Endodermal cell (in vitro differentiated cells): ENCODE data around the gene SYAP1. TPM values are rescaled to one million over a fixed set of nuclear protein-coding genes. Genes with fewer than 3 reads are reported as not detected.
A peak's percentile ranks its signal among the peaks of the same experiment; 100 is the strongest.

ENCODE experiments used
- DNase-seq: peaks from one replicate; pipeline ENCODE4 v3.0.0-alpha.2; 2017
- H3K27ac ChIP-seq: 2 replicates; pipeline ENCODE4 v1.5.1; 2013; ENCODE audit warnings: mild to moderate bottlenecking, low read depth, low read length, moderate library complexity
- H3K27me3 ChIP-seq: 2 replicates; pipeline ENCODE4 v1.6.1; 2013; ENCODE audit warnings: mild to moderate bottlenecking, low read length, moderate library complexity; ENCODE audit not compliant: insufficient read depth, control insufficient read depth, poor library complexity, severe bottlenecking
- H3K36me3 ChIP-seq: 2 replicates; pipeline ENCODE4 v1.7.0; 2013; ENCODE audit warnings: mild to moderate bottlenecking, low read length, moderate library complexity; ENCODE audit not compliant: control insufficient read depth, insufficient read depth
- H3K4me1 ChIP-seq: one replicate; pipeline ENCODE4 v1.7.0; 2013; ENCODE audit warnings: low read length; ENCODE audit not compliant: control insufficient read depth, insufficient read depth
- H3K4me3 ChIP-seq: 2 replicates; pipeline ENCODE4 v1.5.1; 2013; ENCODE audit warnings: mild to moderate bottlenecking, low read length, moderate library complexity
- H3K9ac ChIP-seq: 2 replicates; pipeline ENCODE4 v1.6.1; 2013; ENCODE audit warnings: mild to moderate bottlenecking, low read length, moderate library complexity; ENCODE audit not compliant: poor library complexity, severe bottlenecking; ENCODE audit errors: extremely low read depth
- H3K9me3 ChIP-seq: 2 replicates; pipeline ENCODE4 v1.6.1; 2013; ENCODE audit warnings: mild to moderate bottlenecking, low read length, moderate library complexity; ENCODE audit not compliant: control insufficient read depth
- H3K27ac Mint-ChIP-seq: 2 replicates; pipeline ENCODE4 v1.8.0; 2020; ENCODE audit warnings: mixed read lengths
- H3K27me3 Mint-ChIP-seq: 2 replicates; pipeline ENCODE4 v1.8.0; 2021; ENCODE audit warnings: mild to moderate bottlenecking, mixed read lengths; ENCODE audit not compliant: insufficient read depth
- H3K36me3 Mint-ChIP-seq: 2 replicates; pipeline ENCODE4 v1.8.0; 2020; ENCODE audit warnings: low read depth, mixed read lengths
- H3K4me1 Mint-ChIP-seq: 2 replicates; pipeline ENCODE4 v1.8.0; 2020; ENCODE audit warnings: mixed read lengths
- H3K4me3 Mint-ChIP-seq: 2 replicates; pipeline ENCODE4 v1.8.0; 2020; ENCODE audit warnings: mild to moderate bottlenecking, moderate library complexity, mixed read lengths
- H3K9me3 Mint-ChIP-seq: 2 replicates; pipeline ENCODE4 v1.8.0; 2020; ENCODE audit warnings: mild to moderate bottlenecking, mixed read lengths
- WGBS, 2 experiments: methylation state at CpG; one replicate each; pipeline versions ENCODE4 v1.1.5 to v1.1.7; 2013; ENCODE audit warnings: missing lambda C conversion rate in 2 of 2, mixed read lengths in 1 of 2; ENCODE audit not compliant: insufficient coverage in 1 of 2, insufficient read length in 1 of 2; 5-methylcytosine and 5-hydroxymethylcytosine counted together
- total RNA-seq, 2 donors: library from RNA; stranded (reverse); fragmentation: NEBNext Ultra II Directional in 1 of 2; extraction: Animal tissue kit (Norgen Biotek cat#: 25700) in 1 of 2; gene quantifications; 2 replicates in 1 of 2; 3 replicates in 1 of 2; pipeline ENCODE4 v1.2.1, GENCODE V29; 2021
- TF ChIP-seq, protein P1 (sequence below): fragments of 200-600 bp; sonication (generic); conservative IDR thresholded peaks from 2 replicates; pipeline ENCODE4 v1.5.0; 2021; ENCODE audit warnings: antibody characterized with exemption, mild to moderate bottlenecking

The SYAP1 gene
- total RNA-seq, 2 donors from 2014 or later = 22.4 to 40.6 TPM

DNA sequence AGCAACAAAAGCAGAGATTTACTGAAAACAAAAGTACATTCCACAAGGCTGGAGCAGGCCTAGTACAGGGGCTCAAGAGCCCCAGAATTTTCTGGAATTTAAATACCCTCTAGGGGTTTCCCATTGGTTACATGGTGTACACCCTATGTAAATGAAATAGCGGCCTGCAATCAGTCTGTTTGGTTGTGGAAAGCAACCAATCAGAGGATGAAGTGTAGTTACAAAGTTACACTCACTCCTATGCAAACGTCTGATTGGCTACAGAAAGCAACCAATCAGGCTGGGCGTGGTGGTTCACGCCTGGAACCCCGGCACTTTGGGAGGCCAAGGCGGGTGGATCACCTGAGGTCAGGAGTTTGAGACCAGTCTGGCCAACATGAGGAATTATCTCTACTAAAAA lies 53.0 kb downstream of the SYAP1 start:
- Mint-ChIP-seq H3K4me1 (peaks cover 7% of the 10 kb centered on the region), H3K9me3 (peaks cover 5% of the 10 kb centered on the region), H3K36me3 (no peaks in the 10 kb centered on the region), H3K27me3 (no peaks in the 10 kb centered on the region), H3K27ac (peak overlapping the region; percentile 100), H3K4me3 (no peak overlapping the region)
- WGBS, 2 experiments = 91 to 96% methylated on average over 5 to 6 of the region's 6 CpGs
- DNase-seq = peak; percentile 79
- Histone ChIP-seq H3K36me3 (no peaks in the 10 kb centered on the region), H3K27me3 (no peaks in the 10 kb centered on the region), H3K27ac (peak overlapping the region; percentile 97), H3K4me1 (no peaks in the 10 kb centered on the region), H3K9me3 (no peaks in the 10 kb centered on the region), H3K9ac (peak overlapping the region; percentile 89), H3K4me3 (no peak overlapping the region)
- TF ChIP-seq, protein P1, sequence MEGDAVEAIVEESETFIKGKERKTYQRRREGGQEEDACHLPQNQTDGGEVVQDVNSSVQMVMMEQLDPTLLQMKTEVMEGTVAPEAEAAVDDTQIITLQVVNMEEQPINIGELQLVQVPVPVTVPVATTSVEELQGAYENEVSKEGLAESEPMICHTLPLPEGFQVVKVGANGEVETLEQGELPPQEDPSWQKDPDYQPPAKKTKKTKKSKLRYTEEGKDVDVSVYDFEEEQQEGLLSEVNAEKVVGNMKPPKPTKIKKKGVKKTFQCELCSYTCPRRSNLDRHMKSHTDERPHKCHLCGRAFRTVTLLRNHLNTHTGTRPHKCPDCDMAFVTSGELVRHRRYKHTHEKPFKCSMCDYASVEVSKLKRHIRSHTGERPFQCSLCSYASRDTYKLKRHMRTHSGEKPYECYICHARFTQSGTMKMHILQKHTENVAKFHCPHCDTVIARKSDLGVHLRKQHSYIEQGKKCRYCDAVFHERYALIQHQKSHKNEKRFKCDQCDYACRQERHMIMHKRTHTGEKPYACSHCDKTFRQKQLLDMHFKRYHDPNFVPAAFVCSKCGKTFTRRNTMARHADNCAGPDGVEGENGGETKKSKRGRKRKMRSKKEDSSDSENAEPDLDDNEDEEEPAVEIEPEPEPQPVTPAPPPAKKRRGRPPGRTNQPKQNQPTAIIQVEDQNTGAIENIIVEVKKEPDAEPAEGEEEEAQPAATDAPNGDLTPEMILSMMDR = no peak

DNA sequence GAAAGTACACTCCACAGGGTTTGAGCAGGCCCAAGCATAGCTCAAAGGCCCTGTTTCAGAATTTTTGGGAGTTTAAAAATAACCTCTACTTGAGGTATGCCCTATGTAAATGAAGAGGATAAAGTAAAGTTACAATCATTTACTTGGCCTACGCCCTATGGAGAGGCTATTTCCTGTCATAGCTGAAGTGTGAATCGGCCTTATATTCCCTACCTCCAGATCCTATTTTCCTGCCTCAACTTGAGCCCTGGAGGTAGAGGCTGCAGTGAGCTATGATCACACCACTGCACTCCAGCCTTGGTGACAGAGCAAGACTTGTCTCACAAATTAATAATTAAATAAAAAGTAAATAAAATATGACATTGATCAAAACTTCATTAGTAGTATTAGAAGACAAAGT lies 55.3 kb downstream of the SYAP1 start:
- H3K9me3 Mint-ChIP-seq = no peaks in the 10 kb centered on the region
- no peaks in the 10 kb centered on the region for H3K27me3 ChIP-seq
- no peaks in the 10 kb centered on the region for H3K9me3 ChIP-seq
- no peak overlapping the region for H3K4me3 Mint-ChIP-seq
- H3K4me3 ChIP-seq = no peak overlapping the region
- TF ChIP-seq, protein P1 = no peak
- no peak overlapping the region for H3K27ac Mint-ChIP-seq
- H3K4me1 ChIP-seq = no peaks in the 10 kb centered on the region
- H3K27me3 Mint-ChIP-seq = no peaks in the 10 kb centered on the region
- H3K4me1 Mint-ChIP-seq = peaks cover 7% of the 10 kb centered on the region
- DNase-seq = no peak
- H3K36me3 ChIP-seq = no peaks in the 10 kb centered on the region
- no peaks in the 10 kb centered on the region for H3K36me3 Mint-ChIP-seq
- H3K9ac ChIP-seq = no peak overlapping the region
- no peak overlapping the region for H3K27ac ChIP-seq
- 74% methylated on average over 2 of the region's 2 CpGs; no CpG with 5 or more reads in 1 of the 2 experiments for WGBS, 2 experiments

DNA sequence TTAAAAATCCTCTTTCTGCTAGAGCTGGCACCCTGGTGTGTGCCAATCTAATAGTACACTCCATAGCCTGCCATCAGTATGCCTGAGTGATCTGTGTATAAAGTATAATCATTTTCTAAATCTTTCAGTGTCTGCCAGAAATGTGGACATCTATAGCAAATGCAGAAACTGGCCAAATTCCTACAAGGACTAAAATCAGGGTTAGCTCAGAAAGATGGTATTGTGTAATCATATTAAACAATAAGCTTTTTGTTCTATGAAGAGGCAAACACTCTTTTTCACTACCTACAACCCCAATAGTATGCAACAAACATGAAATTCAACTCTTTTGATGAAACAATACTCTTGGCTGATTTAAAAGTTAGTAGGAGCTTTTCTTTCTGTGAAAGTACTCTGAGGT lies 59.1 kb downstream of the SYAP1 start:
- no peak overlapping the region for H3K4me3 Mint-ChIP-seq
- Histone ChIP-seq H3K4me1 (no peaks in the 10 kb centered on the region), H3K27ac (no peak overlapping the region), H3K4me3 (no peak overlapping the region), H3K36me3 (no peaks in the 10 kb centered on the region), H3K9ac (no peak overlapping the region), H3K27me3 (no peaks in the 10 kb centered on the region), H3K9me3 (no peaks in the 10 kb centered on the region)
- no peaks in the 10 kb centered on the region for H3K27me3 Mint-ChIP-seq
- no peak overlapping the region for H3K27ac Mint-ChIP-seq
- no peaks in the 10 kb centered on the region for H3K36me3 Mint-ChIP-seq
- no peaks in the 10 kb centered on the region for H3K9me3 Mint-ChIP-seq
- DNase-seq = no peak
- peaks cover 6% of the 10 kb centered on the region for H3K4me1 Mint-ChIP-seq
- TF ChIP-seq, protein P1 = no peak
